Measurements from ENCODE around the gene TPK1.

DNA sequence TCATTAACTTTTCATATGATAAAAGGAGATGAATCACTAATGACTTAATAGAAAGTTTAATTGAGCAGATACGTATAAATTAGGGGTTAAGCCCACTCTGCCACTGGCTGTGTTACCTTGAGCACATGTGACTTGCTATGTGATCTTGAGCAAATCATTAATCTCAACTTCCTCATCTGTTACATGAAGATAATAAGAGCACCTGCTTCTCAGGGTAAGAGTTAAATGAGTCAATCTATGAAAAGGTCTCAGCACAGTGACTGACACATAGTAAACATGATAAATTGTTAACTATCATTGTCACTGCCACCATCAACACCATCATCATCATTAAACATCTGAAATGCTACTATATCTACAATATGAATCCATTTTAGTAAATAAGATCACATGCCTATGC lies 110.8 kb downstream of the TPK1 start:
- TF ChIP-seq, protein P1, sequence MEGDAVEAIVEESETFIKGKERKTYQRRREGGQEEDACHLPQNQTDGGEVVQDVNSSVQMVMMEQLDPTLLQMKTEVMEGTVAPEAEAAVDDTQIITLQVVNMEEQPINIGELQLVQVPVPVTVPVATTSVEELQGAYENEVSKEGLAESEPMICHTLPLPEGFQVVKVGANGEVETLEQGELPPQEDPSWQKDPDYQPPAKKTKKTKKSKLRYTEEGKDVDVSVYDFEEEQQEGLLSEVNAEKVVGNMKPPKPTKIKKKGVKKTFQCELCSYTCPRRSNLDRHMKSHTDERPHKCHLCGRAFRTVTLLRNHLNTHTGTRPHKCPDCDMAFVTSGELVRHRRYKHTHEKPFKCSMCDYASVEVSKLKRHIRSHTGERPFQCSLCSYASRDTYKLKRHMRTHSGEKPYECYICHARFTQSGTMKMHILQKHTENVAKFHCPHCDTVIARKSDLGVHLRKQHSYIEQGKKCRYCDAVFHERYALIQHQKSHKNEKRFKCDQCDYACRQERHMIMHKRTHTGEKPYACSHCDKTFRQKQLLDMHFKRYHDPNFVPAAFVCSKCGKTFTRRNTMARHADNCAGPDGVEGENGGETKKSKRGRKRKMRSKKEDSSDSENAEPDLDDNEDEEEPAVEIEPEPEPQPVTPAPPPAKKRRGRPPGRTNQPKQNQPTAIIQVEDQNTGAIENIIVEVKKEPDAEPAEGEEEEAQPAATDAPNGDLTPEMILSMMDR (IDR thresholded peaks at IDR 0.05): no peak
- TF ChIP-seq POLR2A (IDR thresholded peaks at IDR 0.05): no peak

Data from Peyer's patch (tissue), 4 donors.